H4 (cell line): Measurements from ENCODE around the gene MGLL. TPM values are rescaled to one million over a fixed set of nuclear protein-coding genes. Genes with fewer than 3 reads are reported as not detected.
A peak's percentile ranks its signal among the peaks of the same experiment; 100 is the strongest.

ENCODE experiments used
- DNase-seq: peaks from one replicate; pipeline ENCODE4 v3.0.0-alpha.2; 2015; ENCODE audit warnings: low spot score
- total RNA-seq: library from RNA; depleted of rRNA; stranded (reverse); fragments of >200 nt; shearing (Covaris generic); gene quantifications from 2 replicates; pipeline ENCODE4 v1.2.3, GENCODE V29; 2014

The MGLL gene
- total RNA-seq, 1 experiment from 2014 or later: 2.1 TPM

DNA sequence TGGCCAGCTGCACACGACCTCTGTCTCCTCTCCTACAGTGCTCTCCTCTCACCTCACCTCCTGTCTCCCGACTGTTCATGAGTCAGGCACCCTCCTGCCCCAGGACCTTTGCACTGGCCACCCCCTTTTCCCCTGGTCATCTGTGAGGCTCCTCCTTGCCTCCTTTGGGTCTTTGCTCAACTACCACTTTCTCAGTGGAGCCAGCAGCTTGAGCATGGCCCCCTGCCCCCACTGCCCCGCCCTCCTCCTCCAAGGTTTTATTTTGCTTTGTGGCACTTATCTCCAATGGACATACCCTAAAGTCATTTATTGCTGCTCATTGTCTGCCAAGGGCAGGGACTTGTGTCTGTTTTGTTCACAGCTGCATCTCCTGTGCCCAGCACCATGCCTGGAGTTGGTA lies 64.3 kb downstream of the MGLL start:
- DNase-seq: no peak

DNA sequence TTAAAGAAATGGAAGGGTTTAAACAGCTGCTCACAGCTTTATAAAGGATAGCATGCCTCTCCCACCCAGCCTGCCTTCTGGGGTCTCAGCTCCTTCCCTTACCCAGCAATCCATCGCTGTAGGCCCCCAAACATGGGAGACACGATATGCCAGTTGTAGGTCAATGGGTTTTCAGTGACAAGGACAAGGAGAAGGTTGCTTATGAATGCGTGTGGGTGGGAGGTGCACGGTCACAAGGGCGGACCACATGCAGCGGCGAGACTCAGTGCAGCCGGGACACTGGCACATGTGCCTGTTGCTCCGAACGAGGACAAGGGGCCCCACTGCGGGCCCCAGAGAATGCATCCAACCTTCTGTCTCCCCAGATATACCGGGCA lies 67.0 kb downstream of the MGLL start:
- no peak for DNase-seq

DNA sequence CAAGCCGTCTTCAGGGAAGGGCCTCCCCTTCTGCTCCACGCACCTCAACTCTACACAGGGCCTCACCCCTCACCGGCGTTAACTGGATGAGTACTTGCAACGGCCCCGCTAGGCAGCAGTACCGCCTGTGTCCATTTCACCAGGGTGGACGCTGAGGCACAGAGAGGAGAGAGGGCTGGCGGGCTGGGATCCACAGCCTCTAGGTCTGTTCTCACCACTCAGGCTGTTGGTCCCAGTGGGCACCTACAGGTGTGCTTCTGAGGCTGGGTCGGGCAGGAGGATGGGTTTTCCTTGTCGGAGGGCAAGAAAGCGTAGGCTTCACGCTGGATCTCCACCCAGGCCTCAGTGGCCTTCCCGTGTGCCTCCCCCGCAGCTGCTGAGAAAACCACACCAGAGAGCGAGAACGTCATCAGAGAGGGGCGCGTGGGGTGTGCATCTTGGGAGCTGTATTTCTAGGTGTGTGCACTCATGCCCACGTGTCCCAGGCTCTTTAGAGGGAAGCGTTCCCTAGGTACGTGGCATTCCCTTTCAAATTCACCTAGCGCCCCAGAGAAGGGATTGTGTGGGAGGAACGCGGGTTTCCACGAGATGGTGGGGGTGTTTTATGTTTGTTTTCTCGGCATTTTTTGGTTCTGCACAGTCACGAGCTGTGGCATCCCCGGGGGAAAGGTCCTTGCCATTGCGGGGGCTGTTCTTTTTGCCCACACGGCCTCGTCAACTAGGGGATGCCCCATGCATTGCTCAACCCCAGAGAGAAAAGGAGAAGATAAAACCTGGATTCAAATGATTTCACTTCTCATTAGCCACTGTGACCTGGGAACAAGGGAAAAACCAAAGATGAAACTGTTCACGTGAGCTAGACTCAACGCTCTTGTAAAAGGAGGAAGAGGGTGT lies 67.7 kb downstream of the MGLL start:
- DNase-seq: no peak

DNA sequence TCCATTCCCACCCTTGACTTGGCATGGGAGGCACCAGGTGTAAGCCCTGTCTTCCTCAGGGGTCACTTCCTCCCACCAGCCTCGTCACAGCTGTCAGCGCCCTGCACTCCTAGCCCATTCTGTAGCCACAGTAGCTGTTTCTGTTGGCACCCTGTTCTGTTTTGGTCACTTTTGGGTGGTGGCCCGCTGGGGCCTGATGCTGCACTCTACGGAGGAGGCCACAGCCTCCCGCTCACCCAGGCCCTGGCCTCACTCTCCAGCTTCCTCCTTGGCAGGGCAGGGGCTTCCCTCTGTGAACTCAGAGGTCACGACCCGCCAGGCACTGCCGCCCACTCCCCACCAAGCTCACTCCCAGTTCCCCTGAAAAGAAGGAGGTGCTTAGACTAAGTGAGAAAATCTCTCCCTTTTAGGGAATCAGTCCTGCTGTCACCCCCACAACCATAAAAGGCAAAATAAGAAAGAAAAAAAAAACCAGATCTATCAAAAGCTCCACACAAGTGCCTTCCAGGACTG lies 68.4 kb downstream of the MGLL start:
- DNase-seq: no peak

DNA sequence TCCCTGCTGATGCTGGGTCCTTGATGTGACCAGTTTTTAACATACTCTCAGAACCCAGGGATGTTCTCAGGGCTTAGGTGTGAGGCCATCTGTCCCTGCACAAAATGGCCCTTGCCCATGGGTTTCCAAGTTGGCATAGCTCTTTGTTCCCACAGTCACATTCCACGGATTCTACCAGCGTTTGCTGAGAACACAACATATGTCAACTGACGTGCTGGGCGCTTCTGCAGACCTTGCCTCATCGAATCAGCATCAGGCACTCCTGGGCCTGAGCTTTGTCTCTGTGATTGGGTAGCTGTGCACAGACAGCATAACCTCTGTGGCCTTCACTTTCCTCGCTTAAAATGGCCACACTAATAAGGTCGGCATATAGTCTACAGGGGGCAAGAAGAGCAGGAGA lies 69.0 kb downstream of the MGLL start:
- DNase-seq: no peak

DNA sequence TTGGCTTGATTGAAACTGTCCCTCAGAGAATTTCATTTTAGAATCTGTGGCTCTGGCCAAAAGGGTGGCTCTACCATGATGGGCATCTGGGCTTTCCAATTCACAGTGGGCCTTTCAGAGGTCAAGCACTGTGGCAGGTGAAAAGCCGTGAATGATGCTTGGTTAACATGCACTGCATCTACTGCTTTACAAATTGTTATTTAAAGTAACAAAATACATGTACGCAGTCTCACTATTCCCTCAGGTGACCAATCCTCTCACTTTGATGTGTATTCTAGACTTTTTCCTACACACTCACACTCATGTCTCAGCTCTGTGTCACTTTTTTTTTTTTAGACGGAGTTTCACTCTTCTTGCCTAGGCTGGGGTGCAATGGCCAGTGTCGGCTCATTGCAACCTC lies 70.5 kb downstream of the MGLL start:
- no peak for DNase-seq

DNA sequence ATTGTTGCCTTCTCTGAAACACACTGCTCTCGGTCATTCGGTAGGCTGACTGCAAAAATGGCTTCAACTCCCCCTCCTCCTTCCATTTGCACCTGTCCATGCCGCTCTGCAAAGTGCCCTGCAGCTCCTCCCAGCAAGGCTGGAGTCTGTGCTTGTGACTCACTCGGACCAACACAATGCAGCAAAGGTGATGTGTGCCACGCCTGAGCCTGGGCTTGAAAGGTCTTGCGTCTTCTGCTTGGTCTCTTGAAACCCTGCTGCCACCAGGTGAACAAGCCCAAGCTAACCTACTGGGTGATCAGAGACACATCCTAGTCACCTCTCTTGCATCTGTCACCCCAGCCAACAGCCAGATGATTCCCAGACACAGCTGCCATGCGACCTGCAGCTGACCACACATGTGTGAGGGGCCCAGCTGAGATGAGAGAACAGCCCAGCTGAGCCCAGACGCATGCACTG lies 71.1 kb downstream of the MGLL start:
- DNase-seq: no peak

DNA sequence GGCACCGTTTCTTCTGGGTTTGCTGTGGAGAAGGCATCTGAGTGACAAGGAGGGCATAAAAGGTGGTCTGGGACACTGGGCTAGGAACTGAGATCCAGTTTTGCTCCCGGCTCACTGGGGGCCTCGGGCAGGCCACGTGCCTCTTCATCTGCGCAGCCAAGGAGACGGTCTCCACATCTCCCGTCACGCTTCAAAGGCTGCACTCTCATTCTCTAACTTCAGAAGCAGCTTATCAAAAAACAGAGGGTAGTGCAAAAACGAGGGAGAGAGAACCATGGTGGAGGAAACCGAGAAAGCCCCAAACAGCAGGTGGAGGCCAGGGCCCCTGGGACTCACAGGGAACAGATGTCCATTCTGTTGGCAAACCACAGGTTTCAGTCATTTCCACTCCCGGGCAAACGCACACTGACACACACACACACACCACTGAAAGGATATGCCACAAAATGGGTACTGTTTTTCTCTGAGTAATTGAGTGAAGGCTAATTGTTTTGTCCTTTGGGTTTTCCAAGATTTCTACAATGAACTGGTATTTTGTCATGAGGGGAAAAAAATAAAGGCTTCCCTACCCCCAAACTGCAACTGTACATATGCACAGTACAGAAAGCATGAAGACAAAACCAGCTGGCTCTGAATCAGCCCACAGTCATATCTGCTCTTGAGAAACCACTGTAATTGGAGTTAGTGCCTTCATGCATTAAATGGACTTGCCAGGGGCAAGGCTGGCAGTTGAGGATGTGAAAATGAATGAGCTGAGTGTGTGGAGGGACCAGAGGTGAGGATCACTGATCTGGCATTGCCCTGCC lies 71.9 kb downstream of the MGLL start:
- DNase-seq: peak; percentile 73

DNA sequence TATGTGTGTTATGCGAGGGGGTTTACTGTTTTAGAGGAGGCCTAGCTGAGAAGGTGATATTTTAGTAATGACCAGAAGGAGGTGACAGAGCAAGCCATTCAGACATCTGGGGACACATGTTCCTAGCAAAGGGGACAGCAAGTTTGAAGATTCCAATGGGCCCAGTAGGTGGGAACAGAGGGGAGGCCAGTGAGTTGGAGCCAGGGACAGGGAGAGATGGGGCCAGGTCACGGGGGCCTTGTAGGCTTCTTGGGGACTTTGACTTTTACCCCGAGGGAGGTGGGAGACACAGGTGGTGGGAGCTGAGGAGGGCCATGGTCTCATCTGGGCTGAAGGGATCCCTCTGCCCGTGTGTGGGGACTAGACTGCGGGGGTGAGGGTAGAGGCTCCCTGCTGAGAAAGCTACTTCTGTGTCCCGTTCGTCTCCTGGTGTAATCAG lies 72.5 kb downstream of the MGLL start:
- no peak for DNase-seq

DNA sequence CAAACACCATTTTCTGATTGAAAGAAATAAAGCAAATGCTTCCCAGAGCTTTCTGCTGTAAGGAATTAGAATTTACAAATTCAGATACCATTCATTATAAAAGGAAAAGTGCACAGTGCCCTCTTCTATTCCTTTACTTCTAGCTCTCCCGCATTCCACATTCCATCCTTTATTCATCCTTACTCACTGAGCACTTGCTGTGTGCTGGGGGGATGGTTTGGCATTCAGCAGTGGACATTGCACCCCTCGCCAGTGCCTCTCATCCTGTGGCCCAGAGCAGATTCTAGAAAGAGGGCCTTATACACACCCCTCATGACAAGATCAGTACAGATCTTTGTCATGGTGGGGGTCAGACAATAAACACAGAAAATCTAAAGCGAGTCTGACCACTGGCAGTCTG lies 73.0 kb downstream of the MGLL start:
- no peak for DNase-seq

DNA sequence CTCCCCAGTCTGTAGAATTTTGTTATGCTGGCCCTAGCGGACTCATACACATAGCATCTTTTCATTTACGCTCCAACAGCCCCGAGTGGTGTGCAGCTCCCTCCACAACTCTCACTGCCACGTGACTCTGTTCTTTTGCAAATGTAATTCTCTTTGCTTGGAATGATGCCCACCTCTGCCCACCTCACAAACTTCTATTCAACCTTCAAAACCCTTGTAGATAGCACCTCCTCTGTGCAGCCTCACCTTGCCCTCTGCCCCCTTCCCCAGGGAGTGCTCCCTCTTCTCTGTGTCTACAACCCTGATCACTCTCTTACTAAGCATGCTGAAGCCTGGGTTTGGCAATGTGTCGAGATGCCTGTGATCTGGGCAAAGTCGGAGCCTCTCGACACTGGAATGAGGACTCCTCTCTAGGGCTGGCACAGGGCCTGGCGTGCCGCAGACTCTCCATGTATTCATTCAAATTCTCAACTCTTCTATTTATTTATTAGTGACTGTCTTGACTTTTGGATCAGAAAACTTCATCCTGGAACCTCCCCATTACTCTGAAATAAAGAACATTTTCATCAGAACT lies 73.5 kb downstream of the MGLL start:
- no peak for DNase-seq

DNA sequence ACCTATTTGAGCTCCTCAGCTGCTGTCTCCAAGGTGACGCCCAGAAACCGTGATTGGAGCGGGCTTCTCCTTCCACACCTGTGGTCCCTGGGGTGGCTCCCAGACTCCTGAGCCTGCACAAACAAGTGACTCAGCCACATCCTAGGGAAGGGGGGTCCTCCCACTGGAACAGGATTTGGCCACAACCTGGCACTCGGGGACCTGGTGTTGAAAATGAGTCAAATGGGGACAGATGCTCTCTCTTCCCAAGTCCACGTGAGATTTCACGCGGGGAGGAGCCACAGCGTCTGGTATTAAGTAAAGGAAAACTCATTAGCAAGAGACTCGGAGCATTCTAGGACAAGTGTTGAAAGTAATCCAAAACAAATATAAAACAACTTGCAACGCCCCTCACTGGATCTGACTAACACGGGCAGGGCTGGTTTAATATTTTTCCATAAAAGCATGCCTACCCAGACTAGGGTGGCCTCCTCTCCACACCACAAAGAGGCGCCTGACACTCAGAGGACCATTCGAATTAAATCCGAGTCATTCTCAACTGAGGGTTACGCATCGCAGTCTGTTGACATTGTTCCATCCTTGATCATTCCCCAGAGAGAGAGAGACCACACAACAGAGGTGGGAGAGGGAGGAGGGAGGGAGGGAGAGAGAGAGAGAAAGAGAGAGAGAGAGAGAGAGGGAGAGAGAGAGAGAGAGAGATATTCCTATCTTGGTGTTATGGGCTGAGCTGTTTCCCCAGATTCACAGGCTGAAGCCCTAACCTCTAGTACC lies 74.4 kb downstream of the MGLL start:
- DNase-seq: peak; percentile 78

DNA sequence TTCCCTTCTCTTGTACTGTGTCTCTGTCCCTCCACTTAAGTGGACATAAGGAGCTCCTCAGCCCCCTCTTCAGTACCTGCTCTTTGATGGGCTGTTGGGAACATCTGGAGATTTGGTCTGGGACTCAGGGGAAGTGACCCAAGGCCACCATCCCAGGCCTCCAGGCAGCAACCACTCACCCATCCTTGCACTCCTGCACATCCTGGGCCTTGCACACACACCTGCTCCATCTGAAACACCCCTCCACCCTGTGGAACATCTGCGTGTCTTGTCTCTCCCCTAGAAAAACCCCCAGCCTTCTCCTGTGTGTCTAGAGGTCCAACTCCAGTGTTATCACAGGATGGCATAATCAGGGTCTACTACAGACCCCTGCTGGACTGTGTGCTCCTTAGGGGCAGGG lies 75.2 kb downstream of the MGLL start:
- no peak for DNase-seq

DNA sequence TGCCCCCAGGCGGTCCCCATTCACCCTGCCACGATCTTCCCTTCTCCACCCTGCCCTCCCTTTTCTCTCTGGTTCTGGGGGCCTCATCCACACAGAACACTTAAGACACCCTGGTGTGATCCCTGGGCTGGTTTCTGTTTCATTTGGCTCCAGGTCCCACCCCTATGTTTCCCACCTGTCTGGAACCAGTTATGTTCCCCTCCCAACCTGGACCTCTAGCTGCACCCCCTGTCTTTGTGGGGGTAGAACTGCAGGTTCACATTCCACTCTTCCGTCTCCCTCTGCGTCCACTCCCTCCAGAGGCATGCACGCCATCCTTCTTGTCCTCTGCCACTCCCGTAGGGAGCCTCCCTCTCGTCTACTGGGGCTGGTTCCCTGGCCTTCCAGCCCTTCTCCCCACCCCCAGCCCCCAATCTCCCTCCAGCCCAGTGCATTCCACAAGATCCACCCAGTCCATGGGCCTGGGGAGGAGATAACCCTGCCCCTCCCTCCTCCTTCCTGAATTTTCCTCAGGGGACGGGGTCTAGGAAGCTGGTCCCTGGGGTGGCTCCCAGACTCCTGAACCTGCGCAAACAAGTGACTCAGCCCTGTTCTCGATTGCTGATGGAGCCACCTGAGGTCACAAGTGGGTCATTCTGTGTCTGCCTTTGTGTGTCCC lies 75.8 kb downstream of the MGLL start:
- no peak for DNase-seq

DNA sequence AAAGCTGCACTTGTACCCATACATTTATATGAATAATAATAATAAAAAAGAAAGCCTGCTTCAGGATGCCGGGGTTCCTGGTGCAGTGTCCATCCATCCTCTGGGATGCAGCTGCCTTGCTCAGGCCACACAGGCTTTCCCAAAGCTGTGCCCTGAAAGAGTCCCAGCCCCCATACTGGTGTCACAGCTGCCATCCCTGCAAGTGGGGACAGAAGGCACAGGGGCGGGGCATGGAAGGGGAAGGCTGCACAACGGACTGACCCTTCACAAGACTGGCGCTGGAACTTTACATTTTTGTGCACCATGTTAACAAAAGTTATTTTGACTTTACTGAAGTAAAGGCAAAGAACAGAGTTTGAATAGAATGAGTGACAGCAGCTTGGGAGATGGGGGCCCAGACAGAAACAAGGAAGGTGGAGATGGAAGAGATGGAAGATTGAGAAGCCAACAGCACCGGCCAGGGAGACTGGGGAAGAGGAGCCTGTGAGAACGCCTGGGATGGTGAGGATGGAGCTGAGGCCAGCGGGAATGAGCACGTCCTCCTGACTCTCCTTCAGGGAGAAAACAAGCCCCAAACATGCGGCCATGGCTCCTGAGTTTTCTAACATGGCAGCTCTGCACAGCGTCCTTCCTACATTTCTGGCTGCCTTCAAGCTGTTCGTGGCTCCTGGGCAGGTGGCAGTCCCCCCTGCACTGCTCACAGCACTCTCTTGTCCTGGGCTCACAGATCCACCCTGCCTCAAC lies 76.5 kb downstream of the MGLL start:
- DNase-seq: no peak

DNA sequence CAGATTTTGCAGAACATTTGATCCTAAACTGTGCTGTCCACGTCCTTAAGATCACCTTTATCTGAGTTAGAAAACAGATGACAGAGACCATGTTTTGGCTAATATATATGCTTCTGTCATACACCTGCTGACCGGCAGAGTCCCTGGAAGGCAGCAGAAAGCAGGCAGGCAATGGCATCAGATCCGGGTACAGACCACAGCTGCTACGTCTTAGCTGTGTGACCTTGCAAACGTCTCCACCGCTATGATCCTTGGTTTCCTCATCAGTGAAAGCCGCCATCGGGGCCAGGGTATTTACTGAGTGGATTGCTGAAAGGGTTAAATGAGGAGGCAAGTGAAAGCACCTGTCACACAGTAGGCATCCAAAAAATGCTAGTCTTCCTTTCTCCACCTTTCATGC lies 77.4 kb downstream of the MGLL start:
- no peak for DNase-seq

DNA sequence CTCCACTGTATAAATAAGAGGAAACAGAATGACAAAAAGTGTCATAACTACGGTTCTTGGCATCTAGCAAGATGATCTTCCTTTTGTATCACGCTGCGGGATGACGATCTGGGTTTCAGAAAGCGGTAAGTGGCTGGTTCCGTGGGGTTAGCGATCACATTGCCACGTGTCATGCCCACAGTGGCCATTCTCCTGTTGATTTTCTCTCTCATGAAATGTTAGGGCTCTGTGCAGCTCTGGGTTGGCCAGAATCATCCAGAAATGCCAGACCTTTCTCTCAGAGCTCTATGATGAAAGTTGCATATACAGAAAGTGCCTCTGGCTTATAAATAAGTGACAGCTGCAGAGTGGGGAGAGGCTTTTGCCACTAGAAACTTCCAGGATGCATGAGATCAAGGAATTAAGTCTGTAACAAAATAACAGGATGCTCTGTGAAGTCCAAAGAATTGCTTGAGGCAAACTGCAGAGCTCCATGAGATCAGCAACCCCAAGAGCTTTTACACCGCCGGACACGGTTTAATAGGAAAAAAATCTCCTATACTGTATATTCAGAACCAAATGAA lies 78.0 kb downstream of the MGLL start:
- DNase-seq: no peak

DNA sequence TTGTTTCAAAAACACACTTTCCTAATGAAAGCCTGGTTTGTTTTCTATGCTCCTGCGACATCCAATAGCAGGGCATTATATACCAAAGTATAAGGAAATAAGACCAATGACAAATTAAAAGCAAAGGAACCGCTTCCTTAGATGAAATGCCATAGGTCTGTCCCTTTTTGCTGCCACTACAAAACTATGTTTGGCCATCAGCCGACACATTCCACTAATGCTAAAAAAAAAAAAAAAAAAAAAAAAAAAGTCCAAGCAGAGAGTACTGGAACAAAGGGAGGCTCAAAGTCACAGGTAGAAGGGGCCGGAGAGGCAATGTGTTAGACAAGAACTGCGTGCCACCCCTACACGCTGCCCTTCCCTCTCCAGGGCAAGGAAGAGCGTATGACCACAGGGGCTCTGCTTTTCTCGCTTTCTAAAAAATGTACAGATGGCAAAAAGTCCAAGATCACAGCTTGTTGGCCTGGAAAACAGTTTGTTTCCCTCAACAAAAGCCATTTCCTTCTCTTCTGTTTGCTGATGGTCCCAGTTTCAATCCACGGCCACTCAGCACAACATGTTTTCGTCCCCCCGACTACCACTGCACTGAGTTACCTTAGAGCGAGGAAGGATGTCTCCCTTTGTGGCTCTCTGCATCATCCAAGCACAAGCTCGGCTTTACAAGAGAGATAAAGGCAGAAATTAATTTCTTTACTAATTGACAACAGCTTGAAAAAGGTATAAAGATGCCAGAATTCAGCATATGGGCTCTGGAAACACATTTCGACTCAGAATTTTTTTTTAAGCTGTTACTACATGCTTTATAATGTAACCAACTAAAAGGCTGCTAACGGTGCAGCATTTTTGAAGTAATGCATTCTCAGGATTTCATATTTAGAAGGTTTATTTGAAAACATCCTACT lies 78.7 kb downstream of the MGLL start:
- DNase-seq: no peak

DNA sequence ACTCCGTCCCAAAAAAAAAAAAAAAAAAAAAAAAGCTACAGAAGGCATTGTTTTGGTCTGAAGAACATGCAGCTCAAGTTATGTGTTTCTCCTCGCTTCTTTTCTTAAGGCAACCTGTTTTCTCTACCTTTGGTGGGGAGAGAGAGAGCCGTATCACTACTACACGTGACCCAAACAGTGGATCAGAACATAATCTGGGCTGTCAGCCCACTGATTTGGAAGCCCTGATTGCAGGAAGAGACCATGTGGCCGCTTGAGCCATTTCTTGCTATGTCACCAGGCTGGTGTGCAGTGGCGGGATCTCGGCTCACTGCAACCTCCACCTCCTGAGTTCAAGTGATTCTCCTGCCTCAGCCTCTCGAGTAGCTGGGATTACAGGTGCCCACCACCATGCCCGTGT lies 79.7 kb downstream of the MGLL start:
- DNase-seq: no peak
